Breast epithelium (tissue), 3 donors: ENCODE measurements around the gene ILDR1.

ENCODE experiments used
- POLR2AphosphoS5 ChIP-seq, 3 donors: sonication (generic); formaldehyde crosslinking; IDR thresholded peaks; one replicate each; pipeline ENCODE4 v1.6.1; 2017; ENCODE audit warnings: antibody characterized with exemption in 3 of 3
- TF ChIP-seq, protein P1 (sequence below), 3 donors: fragments of 450-650 bp; IDR thresholded peaks; one replicate each; pipeline ENCODE4 v1.5.1; 2016 to 2017; ENCODE audit warnings: antibody characterized with exemption in 3 of 3, mild to moderate bottlenecking in 3 of 3, moderate library complexity in 3 of 3

- TF ChIP-seq, protein P1, sequence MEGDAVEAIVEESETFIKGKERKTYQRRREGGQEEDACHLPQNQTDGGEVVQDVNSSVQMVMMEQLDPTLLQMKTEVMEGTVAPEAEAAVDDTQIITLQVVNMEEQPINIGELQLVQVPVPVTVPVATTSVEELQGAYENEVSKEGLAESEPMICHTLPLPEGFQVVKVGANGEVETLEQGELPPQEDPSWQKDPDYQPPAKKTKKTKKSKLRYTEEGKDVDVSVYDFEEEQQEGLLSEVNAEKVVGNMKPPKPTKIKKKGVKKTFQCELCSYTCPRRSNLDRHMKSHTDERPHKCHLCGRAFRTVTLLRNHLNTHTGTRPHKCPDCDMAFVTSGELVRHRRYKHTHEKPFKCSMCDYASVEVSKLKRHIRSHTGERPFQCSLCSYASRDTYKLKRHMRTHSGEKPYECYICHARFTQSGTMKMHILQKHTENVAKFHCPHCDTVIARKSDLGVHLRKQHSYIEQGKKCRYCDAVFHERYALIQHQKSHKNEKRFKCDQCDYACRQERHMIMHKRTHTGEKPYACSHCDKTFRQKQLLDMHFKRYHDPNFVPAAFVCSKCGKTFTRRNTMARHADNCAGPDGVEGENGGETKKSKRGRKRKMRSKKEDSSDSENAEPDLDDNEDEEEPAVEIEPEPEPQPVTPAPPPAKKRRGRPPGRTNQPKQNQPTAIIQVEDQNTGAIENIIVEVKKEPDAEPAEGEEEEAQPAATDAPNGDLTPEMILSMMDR (IDR thresholded peaks at IDR 0.05): no peak
- TF ChIP-seq POLR2AphosphoS5 (IDR thresholded peaks at IDR 0.05): no peak
These were observed 8.5 kb upstream of the ILDR1 start for GRCh38 chr3:122030381-122031122.
